Karpas-422 (cell line): ENCODE results near the gene RPH3AL. TPM values are rescaled to one million over a fixed set of nuclear protein-coding genes. Genes with fewer than 3 reads are reported as not detected.
"Not testable (repeated sequence)": the region's sequence is repeated elsewhere in the genome, so short reads cannot be mapped to it uniquely, and the experiment has no call there.

Experiments
- DNase-seq: peaks from one replicate; pipeline ENCODE4 v3.0.0-alpha.2; 2015
- H2AFZ ChIP-seq: fragments of 200-600 bp; sonication (generic); 2 replicates; pipeline ENCODE4 v1.6.1; 2014; ENCODE audit warnings: antibody characterized with exemption, low read length, mixed read lengths
- H3K27ac ChIP-seq: fragments of 200-600 bp; sonication (generic); 2 replicates; pipeline ENCODE4 v1.5.1; 2014; ENCODE audit warnings: mild to moderate bottlenecking, low read length, moderate library complexity
- H3K27me3 ChIP-seq: fragments of 200-600 bp; sonication (generic); 2 replicates; pipeline ENCODE4 v1.6.1; 2014; ENCODE audit warnings: low read length, mixed read lengths
- H3K36me3 ChIP-seq: fragments of 200-600 bp; sonication (generic); 2 replicates; pipeline ENCODE4 v1.6.1; 2014; ENCODE audit warnings: low read length, mixed read lengths; ENCODE audit not compliant: insufficient read depth
- H3K4me1 ChIP-seq: fragments of 200-600 bp; sonication (generic); 2 replicates; pipeline ENCODE4 v1.6.1; 2014; ENCODE audit warnings: mild to moderate bottlenecking, low read length, mixed read lengths
- H3K4me2 ChIP-seq: fragments of 200-600 bp; sonication (generic); 2 replicates; pipeline ENCODE4 v1.6.1; 2014; ENCODE audit warnings: low read length, low read depth, mild to moderate bottlenecking; ENCODE audit not compliant: poor library complexity, severe bottlenecking
- H3K4me3 ChIP-seq: fragments of 200-600 bp; sonication (generic); 2 replicates; pipeline ENCODE4 v1.5.1; 2014; ENCODE audit warnings: mild to moderate bottlenecking, antibody characterized with exemption, low read length, mixed read lengths
- H3K79me2 ChIP-seq: fragments of 200-600 bp; sonication (generic); 2 replicates; pipeline ENCODE4 v1.6.1; 2014; ENCODE audit warnings: mild to moderate bottlenecking, low read length, mixed read lengths
- H3K9ac ChIP-seq: fragments of 200-600 bp; sonication (generic); 2 replicates; pipeline ENCODE4 v1.6.0; 2014; ENCODE audit warnings: low read length
- H3K9me2 ChIP-seq: fragments of 200-600 bp; sonication (generic), shearing (Covaris generic); replicated peaks from 2 replicates; pipeline ENCODE4 v1.6.0; 2014; ENCODE audit warnings: mild to moderate bottlenecking, low read length, moderate library complexity; ENCODE audit not compliant: insufficient read depth
- H3K9me3 ChIP-seq: fragments of 300-700, 200-600 bp; sonication (generic); 2 replicates; pipeline ENCODE4 v1.6.1; 2014; ENCODE audit warnings: low read length, mixed read lengths
- H4K20me1 ChIP-seq: fragments of 200-600 bp; sonication (generic); 2 replicates; pipeline ENCODE4 v1.6.1; 2014; ENCODE audit warnings: mild to moderate bottlenecking, antibody characterized with exemption, low read length, low read depth; ENCODE audit not compliant: insufficient read depth
- total RNA-seq: library from RNA; depleted of rRNA; stranded (reverse); fragments of >200 nt; shearing (Covaris generic); gene quantifications from 2 replicates; pipeline ENCODE4 v1.2.3, GENCODE V29; 2014; ENCODE audit warnings: low replicate concordance

RPH3AL gene
- total RNA-seq, 1 experiment from 2014 or later: not detected

- H3K4me3 ChIP-seq: no peak overlapping the region
- H3K4me1 ChIP-seq: no peaks in the 10 kb centered on the region
- no peak overlapping the region for H2AFZ ChIP-seq
- no peaks in the 10 kb centered on the region for H3K36me3 ChIP-seq
- no peaks in the 10 kb centered on the region for H3K79me2 ChIP-seq
- H4K20me1 ChIP-seq: no peaks in the 10 kb centered on the region
- no peaks in the 10 kb centered on the region for H3K9me2 ChIP-seq
- H3K4me2 ChIP-seq: no peak overlapping the region
- H3K9me3 ChIP-seq: no peaks in the 10 kb centered on the region
- no peaks in the 10 kb centered on the region for H3K27me3 ChIP-seq
- no peak overlapping the region for H3K27ac ChIP-seq
- DNase-seq: no peak
- H3K9ac ChIP-seq: no peak overlapping the region
Measured at GRCh38 chr17:205148-205669, 147.4 kb downstream of the RPH3AL start.

- no peaks in the 10 kb centered on the region for H4K20me1 ChIP-seq
Measured at GRCh38 chr17:204427-205147, 148.0 kb downstream of the RPH3AL start.

GRCh38 chr17:202501-202951, 150.1 kb downstream of the RPH3AL start:
- no peak overlapping the region for H3K27ac ChIP-seq
- H3K4me2 ChIP-seq: no peak overlapping the region
- H3K36me3 ChIP-seq: no peaks in the 10 kb centered on the region
- H3K9ac ChIP-seq: no peak overlapping the region
- H2AFZ ChIP-seq: no peak overlapping the region
- no peak for DNase-seq
- H3K4me1 ChIP-seq: no peaks in the 10 kb centered on the region
- H3K27me3 ChIP-seq: no peaks in the 10 kb centered on the region
- H3K79me2 ChIP-seq: no peaks in the 10 kb centered on the region
- no peaks in the 10 kb centered on the region for H3K9me3 ChIP-seq
- H3K9me2 ChIP-seq: no peaks in the 10 kb centered on the region
- H3K4me3 ChIP-seq: no peak overlapping the region
- no peaks in the 10 kb centered on the region for H4K20me1 ChIP-seq

More at GRCh38 chr17:204427-205147, 148.0 kb downstream of the RPH3AL start:
- no peaks in the 10 kb centered on the region for H3K4me1 ChIP-seq
- no peak overlapping the region for H3K27ac ChIP-seq
- no peaks in the 10 kb centered on the region for H3K79me2 ChIP-seq
- no peak overlapping the region for H2AFZ ChIP-seq
- no peaks in the 10 kb centered on the region for H3K36me3 ChIP-seq
- H3K27me3 ChIP-seq: no peaks in the 10 kb centered on the region
- no peak overlapping the region for H3K4me2 ChIP-seq
- no peak overlapping the region for H3K9ac ChIP-seq
- H3K4me3 ChIP-seq: no peak overlapping the region
- H3K9me2 ChIP-seq: no peaks in the 10 kb centered on the region
- DNase-seq: no peak
- no peaks in the 10 kb centered on the region for H3K9me3 ChIP-seq

GRCh38 chr17:201736-202135, 150.9 kb downstream of the RPH3AL start:
- not testable (repeated sequence) for H3K27me3 ChIP-seq, H4K20me1 ChIP-seq, DNase-seq, H3K4me2 ChIP-seq, H2AFZ ChIP-seq, H3K27ac ChIP-seq, H3K9ac ChIP-seq, H3K4me3 ChIP-seq, H3K9me2 ChIP-seq, H3K9me3 ChIP-seq, H3K4me1 ChIP-seq, H3K36me3 ChIP-seq, H3K79me2 ChIP-seq

- DNase-seq: not testable (repeated sequence)
Measured at GRCh38 chr17:201257-201656, 151.3 kb downstream of the RPH3AL start.

GRCh38 chr17:200586-200985, 152.0 kb downstream of the RPH3AL start:
- no peaks in the 10 kb centered on the region for H3K9me3 ChIP-seq
- H2AFZ ChIP-seq: no peak overlapping the region
- H3K79me2 ChIP-seq: no peaks in the 10 kb centered on the region
- DNase-seq: no peak
- no peak overlapping the region for H3K9ac ChIP-seq
- H3K4me1 ChIP-seq: no peaks in the 10 kb centered on the region
- H3K36me3 ChIP-seq: no peaks in the 10 kb centered on the region
- no peaks in the 10 kb centered on the region for H3K27me3 ChIP-seq
- H3K4me3 ChIP-seq: no peak overlapping the region
- no peaks in the 10 kb centered on the region for H4K20me1 ChIP-seq
- no peak overlapping the region for H3K27ac ChIP-seq
- H3K4me2 ChIP-seq: no peak overlapping the region
- no peaks in the 10 kb centered on the region for H3K9me2 ChIP-seq

More at GRCh38 chr17:201257-201656, 151.3 kb downstream of the RPH3AL start:
- not testable (repeated sequence) for H3K27me3 ChIP-seq, H3K9ac ChIP-seq, H3K9me2 ChIP-seq, H3K79me2 ChIP-seq, H3K4me1 ChIP-seq, H3K9me3 ChIP-seq, H3K27ac ChIP-seq, H2AFZ ChIP-seq, H3K36me3 ChIP-seq, H4K20me1 ChIP-seq, H3K4me2 ChIP-seq, H3K4me3 ChIP-seq

- H3K9me2 ChIP-seq: no peaks in the 10 kb centered on the region
- H3K9me3 ChIP-seq: no peaks in the 10 kb centered on the region
- H3K4me2 ChIP-seq: no peak overlapping the region
- no peak overlapping the region for H3K9ac ChIP-seq
- no peaks in the 10 kb centered on the region for H3K4me1 ChIP-seq
- H4K20me1 ChIP-seq: no peaks in the 10 kb centered on the region
- no peak overlapping the region for H2AFZ ChIP-seq
- H3K4me3 ChIP-seq: no peak overlapping the region
- no peaks in the 10 kb centered on the region for H3K79me2 ChIP-seq
- DNase-seq: no peak
- no peaks in the 10 kb centered on the region for H3K36me3 ChIP-seq
- H3K27me3 ChIP-seq: no peaks in the 10 kb centered on the region
- H3K27ac ChIP-seq: no peak overlapping the region
Measured at GRCh38 chr17:199806-200545, 152.6 kb downstream of the RPH3AL start.

- Histone ChIP-seq H3K4me2 (no peak overlapping the region), H3K27me3 (no peaks in the 10 kb centered on the region)
Measured at GRCh38 chr17:199191-199604, 153.4 kb downstream of the RPH3AL start.

More at GRCh38 chr17:199191-199604, 153.4 kb downstream of the RPH3AL start:
- H3K9me3 ChIP-seq: no peaks in the 10 kb centered on the region
- no peaks in the 10 kb centered on the region for H3K36me3 ChIP-seq
- H3K79me2 ChIP-seq: no peaks in the 10 kb centered on the region
- H3K4me1 ChIP-seq: no peaks in the 10 kb centered on the region
- DNase-seq: no peak
- no peak overlapping the region for H3K4me3 ChIP-seq
- no peak overlapping the region for H3K9ac ChIP-seq
- no peak overlapping the region for H2AFZ ChIP-seq
- no peaks in the 10 kb centered on the region for H4K20me1 ChIP-seq
- no peaks in the 10 kb centered on the region for H3K9me2 ChIP-seq
- H3K27ac ChIP-seq: no peak overlapping the region
